BLaER1 treated with 17β-estradiol and CSF1 and Interleukin-3, amounts not matched to agents 10 nM and 100 nM (cell line): ENCODE data around the gene DPCD.

Source experiments
- H3K27ac ChIP-seq, 11 experiments: shearing (Covaris generic); formaldehyde crosslinking; 2 replicates each; pipeline ENCODE4 v1.8.1; 2022
- H3K27me3 ChIP-seq, 11 experiments: shearing (Covaris generic); formaldehyde crosslinking; 2 replicates each; pipeline ENCODE4 v1.8.1; 2022
- H3K36me3 ChIP-seq, 11 experiments: shearing (Covaris generic); formaldehyde crosslinking; 2 replicates each; pipeline ENCODE4 v1.8.1; 2022
- H3K4me1 ChIP-seq, 10 experiments: shearing (Covaris generic); formaldehyde crosslinking; 2 replicates each; pipeline ENCODE4 v1.8.1; 2022
- H3K4me2 ChIP-seq, 11 experiments: shearing (Covaris generic); formaldehyde crosslinking; 2 replicates each; pipeline ENCODE4 v1.8.1; 2022
- H3K4me3 ChIP-seq, 10 experiments: shearing (Covaris generic); formaldehyde crosslinking; 2 replicates each; pipeline ENCODE4 v1.8.1; 2022
- H3K9ac ChIP-seq, 11 experiments: shearing (Covaris generic); formaldehyde crosslinking; 2 replicates each; pipeline ENCODE4 v1.8.1; 2022
- H3K9me3 ChIP-seq, 11 experiments: shearing (Covaris generic); formaldehyde crosslinking; replicated peaks in 1 of 11; 2 replicates each; pipeline ENCODE4 v1.8.1; 2022
- H4K20me1 ChIP-seq, 11 experiments: shearing (Covaris generic); formaldehyde crosslinking; 2 replicates each; pipeline ENCODE4 v1.8.1; 2022
- Cebpa-rat ChIP-seq, 11 experiments: shearing (Covaris generic); IDR thresholded peaks; 2 replicates each; pipeline ENCODE4 v1.8.1; 2022

The DPCD gene

GRCh38 chr10:101612872-101613271, 24.8 kb downstream of the DPCD start:
- Histone ChIP-seq H3K9me3 (no peaks in the 10 kb centered on the region), H3K4me3 (no peak overlapping the region), H3K4me1 (peaks cover 9 to 40% (median 19%) of the 10 kb centered on the region in 10 experiments), H3K36me3 (peaks cover 59 to 89% (median 67%) of the 10 kb centered on the region in 11 experiments), H3K27me3 (no peaks in the 10 kb centered on the region), H3K4me2 (no peak overlapping the region), H3K27ac (peak overlapping the region in 2 of 11 experiments; percentile 16 to 21; a peak in 1 of 22 replicates), H4K20me1 (peaks cover 0 to 19% (median 2%) of the 10 kb centered on the region in 11 experiments; a peak in 6 of 22 replicates), H3K9ac (no peak overlapping the region)
- no peak for TF ChIP-seq Cebpa-rat (IDR thresholded peaks at IDR 0.05)

GRCh38 chr10:101613646-101614045, 25.5 kb downstream of the DPCD start:
- H3K4me1 ChIP-seq, result peaks cover 17 to 48% (median 27%) of the 10 kb centered on the region in 10 experiments
- H3K9me3 ChIP-seq, result no peaks in the 10 kb centered on the region
- TF ChIP-seq Cebpa-rat (IDR thresholded peaks at IDR 0.05), result no peak
- H3K4me2 ChIP-seq, result no peak overlapping the region
- peaks cover 0 to 27% (median 7%) of the 10 kb centered on the region in 11 experiments; a peak in 6 of 22 replicates for H4K20me1 ChIP-seq
- H3K36me3 ChIP-seq, result peaks cover 52 to 81% (median 62%) of the 10 kb centered on the region in 11 experiments
- peak overlapping the region in 5 of 11 experiments; percentile 2 to 50 (median 21); a peak in 5 of 22 replicates for H3K27ac ChIP-seq
- H3K9ac ChIP-seq, result no peak overlapping the region
- no peaks in the 10 kb centered on the region for H3K27me3 ChIP-seq
- H3K4me3 ChIP-seq, result no peak overlapping the region

- H3K4me1 ChIP-seq, result peaks cover 19 to 60% (median 35%) of the 10 kb centered on the region in 10 experiments
- H3K4me2 ChIP-seq, result no peak overlapping the region
- H3K9me3 ChIP-seq, result no peaks in the 10 kb centered on the region
- H3K9ac ChIP-seq, result no peak overlapping the region
- H3K36me3 ChIP-seq, result peaks cover 44 to 81% (median 58%) of the 10 kb centered on the region in 11 experiments
- H3K4me3 ChIP-seq, result no peak overlapping the region
- H3K27me3 ChIP-seq, result no peaks in the 10 kb centered on the region
- TF ChIP-seq Cebpa-rat (IDR thresholded peaks at IDR 0.05), result no peak
- peak overlapping the region in 5 of 11 experiments; percentile 12 to 87 (median 50); a peak in 5 of 22 replicates for H3K27ac ChIP-seq
- H4K20me1 ChIP-seq, result peaks cover 0 to 30% (median 7%) of the 10 kb centered on the region in 11 experiments; a peak in 6 of 22 replicates
These were observed 26.8 kb downstream of the DPCD start for GRCh38 chr10:101614663-101615524.

GRCh38 chr10:101615525-101616116, 27.5 kb downstream of the DPCD start:
- no peaks in the 10 kb centered on the region for H3K9me3 ChIP-seq
- H3K4me2 ChIP-seq, result peak overlapping the region in 2 of 11 experiments; percentile 81 to 86; a peak in 2 of 22 replicates
- H3K4me1 ChIP-seq, result peaks cover 19 to 63% (median 36%) of the 10 kb centered on the region in 10 experiments
- peak overlapping the region in 5 of 11 experiments; percentile 8 to 94 (median 85); a peak in 8 of 22 replicates for H3K27ac ChIP-seq
- H3K36me3 ChIP-seq, result peaks cover 43 to 81% (median 59%) of the 10 kb centered on the region in 11 experiments
- H4K20me1 ChIP-seq, result peaks cover 0 to 30% (median 7%) of the 10 kb centered on the region in 11 experiments; a peak in 6 of 22 replicates
- H3K9ac ChIP-seq, result no peak overlapping the region
- no peaks in the 10 kb centered on the region for H3K27me3 ChIP-seq
- no peak for TF ChIP-seq Cebpa-rat (IDR thresholded peaks at IDR 0.05)
- H3K4me3 ChIP-seq, result no peak overlapping the region

- H4K20me1 ChIP-seq, result peaks cover 0 to 30% (median 7%) of the 10 kb centered on the region in 11 experiments; a peak in 6 of 22 replicates
- H3K27ac ChIP-seq, result peak overlapping the region in 9 of 11 experiments; percentile 63 to 94 (median 84); a peak in 18 of 22 replicates
- H3K9ac ChIP-seq, result peak overlapping the region in 7 of 11 experiments; percentile 48 to 80 (median 71); a peak in 13 of 22 replicates
- H3K4me1 ChIP-seq, result peaks cover 19 to 57% (median 36%) of the 10 kb centered on the region in 10 experiments
- H3K36me3 ChIP-seq, result peaks cover 42 to 81% (median 59%) of the 10 kb centered on the region in 11 experiments
- peak overlapping the region in 9 of 11 experiments; percentile 65 to 99 (median 82); a peak in 15 of 22 replicates for H3K4me2 ChIP-seq
- H3K9me3 ChIP-seq, result no peaks in the 10 kb centered on the region
- no peak for TF ChIP-seq Cebpa-rat (IDR thresholded peaks at IDR 0.05)
- H3K27me3 ChIP-seq, result no peaks in the 10 kb centered on the region
- H3K4me3 ChIP-seq, result no peak overlapping the region
These were observed 28.4 kb downstream of the DPCD start for GRCh38 chr10:101616415-101617101.

GRCh38 chr10:101617102-101617823, 29.1 kb downstream of the DPCD start:
- Histone ChIP-seq H3K4me3 (peak overlapping the region in 4 of 10 experiments; percentile 1 to 43 (median 22); a peak in 5 of 20 replicates), H3K9ac (peak overlapping the region in 10 of 11 experiments; percentile 23 to 80 (median 70); a peak in 16 of 22 replicates), H3K4me1 (peaks cover 19 to 50% (median 32%) of the 10 kb centered on the region in 10 experiments), H4K20me1 (peaks cover 0 to 30% (median 4%) of the 10 kb centered on the region in 11 experiments; a peak in 6 of 22 replicates), H3K36me3 (peaks cover 42 to 81% (median 58%) of the 10 kb centered on the region in 11 experiments), H3K9me3 (no peaks in the 10 kb centered on the region), H3K27me3 (no peaks in the 10 kb centered on the region), H3K4me2 (peak overlapping the region; percentile 65 to 99 (median 81)), H3K27ac (peak overlapping the region in 10 of 11 experiments; percentile 30 to 94 (median 84); a peak in 19 of 22 replicates)
- TF ChIP-seq Cebpa-rat (IDR thresholded peaks at IDR 0.05), result peak in 5 of 11 experiments; percentile 7 to 57 (median 29); a peak in 4 of 22 replicates

- peaks cover 48 to 81% (median 63%) of the 10 kb centered on the region in 11 experiments for H3K36me3 ChIP-seq
- peak overlapping the region in 4 of 10 experiments; percentile 1 to 43 (median 22); a peak in 5 of 20 replicates for H3K4me3 ChIP-seq
- H3K27me3 ChIP-seq, result no peaks in the 10 kb centered on the region
- peaks cover 0 to 30% (median 4%) of the 10 kb centered on the region in 11 experiments; a peak in 6 of 22 replicates for H4K20me1 ChIP-seq
- H3K9me3 ChIP-seq, result no peaks in the 10 kb centered on the region
- no peak for TF ChIP-seq Cebpa-rat (IDR thresholded peaks at IDR 0.05)
- peak overlapping the region; percentile 65 to 99 (median 81) for H3K4me2 ChIP-seq
- H3K9ac ChIP-seq, result peak overlapping the region; percentile 1 to 80 (median 70); a peak in 17 of 22 replicates
- peaks cover 19 to 49% (median 31%) of the 10 kb centered on the region in 10 experiments for H3K4me1 ChIP-seq
- H3K27ac ChIP-seq, result peak overlapping the region in 10 of 11 experiments; percentile 30 to 94 (median 84); a peak in 19 of 22 replicates
These were observed 29.9 kb downstream of the DPCD start for GRCh38 chr10:101617824-101618568.
